Stimulated activated CD8-positive, alpha-beta memory T cell treated with anti-CD3 and anti-CD28 coated beads, Interleukin-4, amount 100 ng/mL, for 4 hours (primary cell): ENCODE results near the gene KPTN.
A peak's percentile ranks its signal among the peaks of the same experiment; 100 is the strongest.
"Not testable (repeated sequence)": the region's sequence is repeated elsewhere in the genome, so short reads cannot be mapped to it uniquely, and the experiment has no call there.

Experiments used
- DNase-seq, 2 donors: peaks; one replicate each; pipeline ENCODE4 v3.0.0-alpha.2; 2020; ENCODE audit warnings: low read depth in 2 of 2, low spot score in 1 of 2

The KPTN gene

GRCh38 chr19:47492137-47492533, 8.1 kb upstream of the KPTN start:
- no peak for DNase-seq

- no peak for DNase-seq
These were observed 7.5 kb upstream of the KPTN start for GRCh38 chr19:47491358-47492136.

- DNase-seq = no peak
These were observed 6.8 kb upstream of the KPTN start for GRCh38 chr19:47490847-47491246.

- DNase-seq = no peak
These were observed 6.0 kb upstream of the KPTN start for GRCh38 chr19:47490031-47490430.

GRCh38 chr19:47489072-47489914, 5.3 kb upstream of the KPTN start:
- DNase-seq = no peak

- DNase-seq = no peak
These were observed 3.8 kb upstream of the KPTN start for GRCh38 chr19:47487551-47488515.

GRCh38 chr19:47486900-47487299, 2.9 kb upstream of the KPTN start:
- DNase-seq = no peak

GRCh38 chr19:47486220-47486619, 2.2 kb upstream of the KPTN start:
- DNase-seq = not testable (repeated sequence)

- DNase-seq = no peak
These were observed 1.2 kb upstream of the KPTN start for GRCh38 chr19:47485210-47485609.

- DNase-seq = no peak
These were observed 819 bp downstream of the KPTN start for GRCh38 chr19:47483200-47483599.

- DNase-seq = no peak
These were observed 2.5 kb downstream of the KPTN start for GRCh38 chr19:47481460-47482052.

- no peak for DNase-seq
These were observed 3.4 kb downstream of the KPTN start for GRCh38 chr19:47480658-47481057.

GRCh38 chr19:47479701-47480503, 4.1 kb downstream of the KPTN start:
- no peak for DNase-seq

GRCh38 chr19:47476438-47476972, 7.5 kb downstream of the KPTN start:
- DNase-seq = no peak

- no peak for DNase-seq
These were observed 8.6 kb downstream of the KPTN start for GRCh38 chr19:47475465-47475864.

GRCh38 chr19:47473336-47473735, 10.7 kb downstream of the KPTN start:
- DNase-seq = no peak

GRCh38 chr19:47471733-47472457, 12.1 kb downstream of the KPTN start, which contains the start of gene SLC8A2:
Gene SLC8A2 (minus strand): TSS chr19:47471893. CDS start chr19:47466403, 5,490 bp downstream.
- DNase-seq = peak in 1 of 2 donors; percentile 29

- DNase-seq = no peak
These were observed 12.7 kb downstream of the KPTN start for GRCh38 chr19:47471381-47471732.
